Tibial nerve (tissue), 4 donors: ENCODE results near the gene ADCY2.

Experiments used
- CTCF ChIP-seq, 5 experiments: fragments of 200-600 bp in 3 of 5; fragments of 450-650 bp in 2 of 5; sonication (generic) in 3 of 5; IDR thresholded peaks; one replicate each; pipeline ENCODE4 v1.5.1; 2016 to 2019; ENCODE audit warnings: antibody characterized with exemption in 5 of 5, mild to moderate bottlenecking in 3 of 5, moderate library complexity in 2 of 5
- EP300 ChIP-seq, 2 donors: sonication (generic); formaldehyde crosslinking; IDR thresholded peaks; one replicate each; pipeline ENCODE4 v1.6.1; 2017; ENCODE audit warnings: antibody characterized with exemption in 2 of 2, mild to moderate bottlenecking in 1 of 2
- POLR2A ChIP-seq, 2 donors: fragments of 450-650 bp; IDR thresholded peaks; one replicate each; pipeline ENCODE4 v1.6.1; 2017; ENCODE audit warnings: antibody characterized with exemption in 2 of 2, mild to moderate bottlenecking in 2 of 2, moderate library complexity in 2 of 2

GRCh38 chr5:7419846-7420245 lies 23.9 kb downstream of the ADCY2 start:
- no peak for TF ChIP-seq CTCF (IDR thresholded peaks at IDR 0.05)
- TF ChIP-seq POLR2A (IDR thresholded peaks at IDR 0.05) = no peak
- TF ChIP-seq EP300 (IDR thresholded peaks at IDR 0.05) = no peak
